Epidermal melanocyte (primary cell): ENCODE data around the gene PDCD1LG2.
"Not testable (repeated sequence)": the region's sequence is repeated elsewhere in the genome, so short reads cannot be mapped to it uniquely, and the experiment has no call there.

Experiments used
- DNase-seq: peaks from one replicate; pipeline ENCODE4 v3.0.0; 2011; ENCODE audit warnings: low spot score; ENCODE audit not compliant: insufficient read length

PDCD1LG2 gene

GRCh38 chr9:5563417-5563815, 53.1 kb downstream of the PDCD1LG2 start:
- DNase-seq, result no peak

- DNase-seq, result no peak
Observed at GRCh38 chr9:5563886-5564285, 53.6 kb downstream of the PDCD1LG2 start.

GRCh38 chr9:5566054-5566618, 55.8 kb downstream of the PDCD1LG2 start:
- no peak for DNase-seq

GRCh38 chr9:5568868-5569267, 58.5 kb downstream of the PDCD1LG2 start:
- DNase-seq, result no peak

- no peak for DNase-seq
Observed at GRCh38 chr9:5569409-5569808, 59.1 kb downstream of the PDCD1LG2 start.

- no peak for DNase-seq
Observed at GRCh38 chr9:5569891-5570290, 59.6 kb downstream of the PDCD1LG2 start.

GRCh38 chr9:5571629-5572232, 61.4 kb downstream of the PDCD1LG2 start:
- no peak for DNase-seq

- no peak for DNase-seq
Observed at GRCh38 chr9:5574097-5574496, 63.8 kb downstream of the PDCD1LG2 start.

GRCh38 chr9:5575000-5575399, 64.7 kb downstream of the PDCD1LG2 start:
- no peak for DNase-seq

GRCh38 chr9:5577225-5577624, 66.9 kb downstream of the PDCD1LG2 start:
- DNase-seq, result no peak

- no peak for DNase-seq
Observed at GRCh38 chr9:5578018-5578697, 67.8 kb downstream of the PDCD1LG2 start.

GRCh38 chr9:5578698-5579085, 68.4 kb downstream of the PDCD1LG2 start:
- no peak for DNase-seq

GRCh38 chr9:5579881-5580280, 69.5 kb downstream of the PDCD1LG2 start:
- no peak for DNase-seq

GRCh38 chr9:5580650-5581049, 70.3 kb downstream of the PDCD1LG2 start:
- DNase-seq, result no peak

- DNase-seq, result not testable (repeated sequence)
Observed at GRCh38 chr9:5581706-5582105, 71.4 kb downstream of the PDCD1LG2 start.

GRCh38 chr9:5582835-5583195, 72.5 kb downstream of the PDCD1LG2 start:
- peak; percentile 53 for DNase-seq

- DNase-seq, result no peak
Observed at GRCh38 chr9:5586391-5586802, 76.1 kb downstream of the PDCD1LG2 start.

GRCh38 chr9:5587024-5587423, 76.7 kb downstream of the PDCD1LG2 start:
- DNase-seq, result no peak

- no peak for DNase-seq
Observed at GRCh38 chr9:5592231-5592630, 81.9 kb downstream of the PDCD1LG2 start.

- DNase-seq, result no peak
Observed at GRCh38 chr9:5592904-5593303, 82.6 kb downstream of the PDCD1LG2 start.

- no peak for DNase-seq
Observed at GRCh38 chr9:5593904-5594303, 83.6 kb downstream of the PDCD1LG2 start.

GRCh38 chr9:5596173-5596572, 85.8 kb downstream of the PDCD1LG2 start:
- no peak for DNase-seq
